Activated CD8-positive, alpha-beta T cell treated with anti-CD3 and anti-CD28 coated beads, Interleukin-2, amount 10 ng/mL, durations not matched to agents 7 days and 5 days (primary cell): ENCODE measurements around the gene SHH. TPM values are rescaled to one million over a fixed set of nuclear protein-coding genes. Genes with fewer than 3 reads are reported as not detected.
A peak's percentile ranks its signal among the peaks of the same experiment; 100 is the strongest.

Source experiments
- ATAC-seq: fragments of 150-1000 bp; cut with Tn5 transposase; one replicate; pipeline ENCODE4 v1.10.0; 2021; ENCODE audit warnings: moderate library complexity
- CTCF ChIA-PET: fragments of 350-600 bp; sonication (Branson Sonifier 250); formaldehyde crosslinking; loops from one replicate; lab custom pipeline; 2021; ENCODE audit warnings: antibody characterized with exemption; lab: Charles Lee
- POLR2A ChIA-PET: fragments of 350-600 bp; sonication (Branson Sonifier 250); formaldehyde crosslinking; loops from one replicate; lab custom pipeline; 2021; ENCODE audit warnings: antibody characterized with exemption; lab: Charles Lee
- DNase-seq: peaks from one replicate; pipeline ENCODE4 v3.0.0-alpha.2; 2020
- H3K27ac Mint-ChIP-seq: one replicate; pipeline ENCODE4 v1.8.0; 2021; ENCODE audit warnings: mild to moderate bottlenecking, mixed read lengths
- H3K27me3 Mint-ChIP-seq: one replicate; pipeline ENCODE4 v1.8.0; 2021; ENCODE audit warnings: low read depth, mixed read lengths
- H3K36me3 Mint-ChIP-seq: one replicate; pipeline ENCODE4 v1.8.0; 2021; ENCODE audit warnings: low read depth, mixed read lengths
- H3K4me1 Mint-ChIP-seq: one replicate; pipeline ENCODE4 v1.8.0; 2021; ENCODE audit warnings: low read depth, mixed read lengths
- H3K4me3 Mint-ChIP-seq: one replicate; pipeline ENCODE4 v1.8.0; 2021; ENCODE audit warnings: mild to moderate bottlenecking, mixed read lengths
- H3K9me3 Mint-ChIP-seq: one replicate; pipeline ENCODE4 v1.8.0; 2022; ENCODE audit warnings: mixed read lengths; ENCODE audit not compliant: insufficient read depth
- total RNA-seq, 2 experiments: library from RNA; stranded (reverse); gene quantifications; one replicate each; pipeline ENCODE4 v1.2.3, GENCODE V29; 2021

SHH gene
- total RNA-seq, 2 experiments from 2014 or later, result 0.08 TPM; not detected in 1

- ChIA-PET CTCF (no interaction called here), POLR2A (no interaction called here)
- Mint-ChIP-seq H3K9me3 (no peaks in the 10 kb centered on the region), H3K4me1 (peaks cover 25% of the 10 kb centered on the region), H3K27ac (no peak overlapping the region), H3K27me3 (peaks cover 46% of the 10 kb centered on the region), H3K36me3 (no peaks in the 10 kb centered on the region), H3K4me3 (no peak overlapping the region)
- no peak for ATAC-seq
- no peak for DNase-seq
Observed at GRCh38 chr7:155800301-155800700, 12.0 kb downstream of the SHH start.

GRCh38 chr7:155799514-155799913, 12.7 kb downstream of the SHH start:
- peaks cover 44% of the 10 kb centered on the region for H3K27me3 Mint-ChIP-seq
- ChIA-PET CTCF (no interaction called here), POLR2A (no interaction called here)
- H3K4me3 Mint-ChIP-seq, result no peak overlapping the region
- H3K9me3 Mint-ChIP-seq, result no peaks in the 10 kb centered on the region
- H3K36me3 Mint-ChIP-seq, result no peaks in the 10 kb centered on the region
- H3K4me1 Mint-ChIP-seq, result peaks cover 24% of the 10 kb centered on the region
- ATAC-seq (no peak), DNase-seq (no peak)
- H3K27ac Mint-ChIP-seq, result no peak overlapping the region

- H3K4me3 Mint-ChIP-seq, result no peak overlapping the region
- CTCF ChIA-PET, result interaction anchor here (1.0 kb wide), 1 partner anchor 9 kb away, joined by 5 read pairs; no protein-coding TSS in a partner anchor
- peaks cover 20% of the 10 kb centered on the region for H3K4me1 Mint-ChIP-seq
- no peak for ATAC-seq
- H3K36me3 Mint-ChIP-seq, result no peaks in the 10 kb centered on the region
- no peak overlapping the region for H3K27ac Mint-ChIP-seq
- POLR2A ChIA-PET, result no interaction called here
- DNase-seq, result no peak
- H3K27me3 Mint-ChIP-seq, result peaks cover 41% of the 10 kb centered on the region
- H3K9me3 Mint-ChIP-seq, result no peaks in the 10 kb centered on the region
Observed at GRCh38 chr7:155798673-155799439, 13.4 kb downstream of the SHH start.

DNA sequence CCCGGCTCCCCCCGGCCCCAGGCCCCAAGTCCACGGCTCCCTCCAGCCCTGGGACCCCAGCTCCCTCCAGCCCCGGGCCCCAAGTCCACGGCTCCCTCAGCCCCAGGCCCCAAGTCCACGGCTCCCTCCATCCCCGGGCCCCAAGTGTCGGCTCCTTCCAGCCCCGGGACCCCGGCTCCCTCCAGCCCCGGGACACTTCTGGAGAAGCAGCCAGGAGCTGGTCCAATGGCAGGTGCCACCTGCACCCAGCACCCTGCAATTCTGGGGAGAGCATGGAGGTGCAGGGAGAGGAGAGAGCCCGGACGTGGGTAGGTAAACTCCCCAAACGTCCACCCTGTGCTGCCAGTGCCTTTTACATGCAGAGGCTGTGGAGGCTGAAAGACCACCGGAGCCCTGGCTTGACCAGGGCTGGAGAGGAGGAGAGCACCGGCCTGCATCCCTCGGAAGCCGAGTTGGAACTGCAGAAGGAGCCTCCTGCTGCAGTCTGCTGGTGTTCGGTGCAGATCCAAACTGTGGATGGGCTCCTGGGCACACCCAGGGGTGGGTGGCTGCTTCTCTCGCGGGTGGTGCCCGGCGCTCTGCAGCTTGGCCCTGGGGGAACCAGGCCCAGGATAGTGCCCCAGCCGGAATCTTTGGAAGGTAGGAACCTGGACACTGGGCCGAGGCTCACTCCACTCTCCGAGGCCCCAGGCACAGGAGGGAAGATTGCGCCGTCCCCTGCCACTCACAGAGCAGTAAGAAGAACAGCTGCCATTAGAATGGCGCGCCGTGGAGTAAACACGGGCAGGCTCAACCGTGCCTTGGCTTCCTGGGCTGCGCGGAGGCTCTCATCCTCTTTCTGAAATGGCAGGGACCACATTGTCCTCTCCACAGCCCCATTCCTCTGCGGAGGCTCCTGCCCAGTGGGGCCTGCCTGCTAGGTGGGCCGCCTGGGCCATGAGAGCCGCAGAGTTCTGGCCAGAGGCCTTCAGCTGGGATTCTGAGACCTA, 14.7 kb downstream of the SHH start:
- ATAC-seq, result peak; percentile 37
- ChIA-PET CTCF (interaction anchor here (1.0 to 1.1 kb wide), 2 partner anchors 11 to 331 kb away, joined by 3 to 5 read pairs; no protein-coding TSS in a partner anchor), POLR2A (no interaction called here)
- no peaks in the 10 kb centered on the region for H3K36me3 Mint-ChIP-seq
- H3K27ac Mint-ChIP-seq, result no peak overlapping the region
- no peak overlapping the region for H3K4me3 Mint-ChIP-seq
- H3K27me3 Mint-ChIP-seq, result peaks cover 34% of the 10 kb centered on the region
- H3K9me3 Mint-ChIP-seq, result no peaks in the 10 kb centered on the region
- H3K4me1 Mint-ChIP-seq, result peaks cover 13% of the 10 kb centered on the region
- DNase-seq, result no peak

GRCh38 chr7:155796381-155797261, 15.6 kb downstream of the SHH start:
- DNase-seq, result peak; percentile 71
- Mint-ChIP-seq H3K9me3 (no peaks in the 10 kb centered on the region), H3K36me3 (no peaks in the 10 kb centered on the region)

DNA sequence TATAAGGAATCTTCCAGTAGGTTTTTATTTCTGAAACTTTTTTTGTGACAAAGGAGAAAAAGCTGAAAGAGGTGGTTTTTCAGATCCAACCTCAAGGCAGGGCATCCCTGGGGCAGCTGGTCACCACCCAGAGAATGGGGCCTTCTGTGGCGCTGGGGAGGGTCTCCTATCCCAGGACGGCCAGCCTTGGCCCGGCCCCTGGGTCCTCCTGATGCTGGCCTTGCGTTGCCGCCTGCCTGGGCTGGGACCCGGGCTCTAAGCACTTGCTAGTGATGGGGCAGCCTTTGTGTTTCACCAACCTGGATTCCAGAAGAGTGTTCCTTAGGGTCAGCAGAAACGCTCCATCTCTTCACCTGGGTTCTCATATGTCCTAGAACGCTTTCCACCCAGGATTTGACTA, 16.3 kb downstream of the SHH start:
- ATAC-seq (no peak), DNase-seq (no peak)
- ChIA-PET POLR2A (no interaction called here), CTCF (no interaction called here)
- H3K9me3 Mint-ChIP-seq, result no peaks in the 10 kb centered on the region
- H3K4me1 Mint-ChIP-seq, result peaks cover 13% of the 10 kb centered on the region
- H3K27ac Mint-ChIP-seq, result no peak overlapping the region
- H3K4me3 Mint-ChIP-seq, result no peak overlapping the region
- H3K36me3 Mint-ChIP-seq, result no peaks in the 10 kb centered on the region
- peaks cover 23% of the 10 kb centered on the region for H3K27me3 Mint-ChIP-seq

More at GRCh38 chr7:155796381-155797261, 15.6 kb downstream of the SHH start:
- H3K27ac Mint-ChIP-seq, result no peak overlapping the region
- ATAC-seq, result peak; percentile 86
- CTCF ChIA-PET, result interaction anchor here (1.1 kb wide), 1 partner anchor 330 kb away, joined by 3 read pairs; no protein-coding TSS in a partner anchor
- peaks cover 13% of the 10 kb centered on the region for H3K4me1 Mint-ChIP-seq
- peaks cover 29% of the 10 kb centered on the region for H3K27me3 Mint-ChIP-seq
- POLR2A ChIA-PET, result no interaction called here
- H3K4me3 Mint-ChIP-seq, result no peak overlapping the region

GRCh38 chr7:155795401-155795800, 16.9 kb downstream of the SHH start:
- Mint-ChIP-seq H3K36me3 (no peaks in the 10 kb centered on the region), H3K4me3 (no peak overlapping the region), H3K27ac (no peak overlapping the region), H3K27me3 (peaks cover 19% of the 10 kb centered on the region), H3K4me1 (peaks cover 13% of the 10 kb centered on the region), H3K9me3 (no peaks in the 10 kb centered on the region)
- DNase-seq, result no peak
- ChIA-PET POLR2A (no interaction called here), CTCF (no interaction called here)
- no peak for ATAC-seq

- POLR2A ChIA-PET, result no interaction called here
- DNase-seq, result no peak
- Mint-ChIP-seq H3K9me3 (no peaks in the 10 kb centered on the region), H3K27ac (no peak overlapping the region), H3K4me3 (no peak overlapping the region), H3K4me1 (peaks cover 10% of the 10 kb centered on the region), H3K27me3 (peaks cover 10% of the 10 kb centered on the region), H3K36me3 (no peaks in the 10 kb centered on the region)
- ATAC-seq, result no peak
- CTCF ChIA-PET, result no interaction called here
Observed at GRCh38 chr7:155794196-155794595, 18.1 kb downstream of the SHH start.

DNA sequence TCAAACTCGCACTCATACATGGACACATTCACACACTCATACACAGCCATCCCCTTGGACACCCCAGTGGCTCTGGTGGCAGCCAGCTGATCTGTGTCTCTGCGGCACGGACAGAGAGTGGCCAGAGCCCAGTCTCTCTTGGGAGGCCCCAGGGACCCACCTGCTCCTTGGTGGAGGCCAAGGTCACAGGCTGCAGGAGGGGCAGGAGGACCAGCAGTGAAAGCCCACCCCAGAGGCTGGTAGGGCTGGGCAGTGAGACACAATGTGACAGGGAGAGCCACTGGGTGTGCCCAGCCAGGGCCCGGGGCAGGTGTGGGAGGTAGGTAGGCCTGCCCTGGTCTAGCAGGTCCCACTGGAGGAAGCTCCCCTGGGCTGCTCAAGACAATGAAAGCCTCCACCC, 18.5 kb downstream of the SHH start:
- no peak overlapping the region for H3K4me3 Mint-ChIP-seq
- DNase-seq, result no peak
- CTCF ChIA-PET, result no interaction called here
- H3K27me3 Mint-ChIP-seq, result peaks cover 6% of the 10 kb centered on the region
- no peaks in the 10 kb centered on the region for H3K36me3 Mint-ChIP-seq
- POLR2A ChIA-PET, result no interaction called here
- H3K27ac Mint-ChIP-seq, result no peak overlapping the region
- peaks cover 6% of the 10 kb centered on the region for H3K4me1 Mint-ChIP-seq
- ATAC-seq, result no peak
- H3K9me3 Mint-ChIP-seq, result no peaks in the 10 kb centered on the region

DNA sequence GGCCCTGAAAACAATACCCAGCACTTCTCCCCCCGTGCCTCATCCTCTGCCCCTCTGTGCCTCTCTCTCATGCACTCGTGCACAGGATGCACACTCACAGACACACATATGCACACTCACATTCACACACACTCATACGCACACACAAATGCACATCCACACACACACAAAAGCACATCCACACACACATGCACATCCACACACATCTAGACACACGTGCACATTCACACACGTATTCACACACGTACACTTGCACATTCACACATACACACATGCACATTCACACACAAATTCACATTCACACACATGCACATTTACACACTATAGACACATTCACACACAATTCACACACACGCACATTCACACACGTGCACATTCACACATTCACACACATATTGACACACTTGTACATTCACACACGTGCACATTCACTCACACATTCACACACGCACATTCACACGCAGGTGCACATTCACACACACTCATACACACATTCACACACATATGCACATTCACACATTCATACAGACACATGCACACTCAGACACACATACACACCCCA, 19.2 kb downstream of the SHH start:
- Mint-ChIP-seq H3K4me3 (no peak overlapping the region), H3K27ac (no peak overlapping the region), H3K4me1 (peaks cover under 1% of the 10 kb centered on the region), H3K9me3 (no peaks in the 10 kb centered on the region), H3K27me3 (no peaks in the 10 kb centered on the region), H3K36me3 (no peaks in the 10 kb centered on the region)
- CTCF ChIA-PET, result no interaction called here
- no peak for DNase-seq
- POLR2A ChIA-PET, result interaction anchor here (0.6 kb wide), 1 partner anchor 452 kb away, joined by 3 read pairs; no protein-coding TSS in a partner anchor
- no peak for ATAC-seq
